GM12864 (cell line): ENCODE data around the gene TBL2.
"Not testable (repeated sequence)": the region's sequence is repeated elsewhere in the genome, so short reads cannot be mapped to it uniquely, and the experiment has no call there.

Source experiments
- DNase-seq: peaks from one replicate; pipeline ENCODE4 v3.0.0-alpha.2; 2011; ENCODE audit warnings: low read depth
- H3K4me3 ChIP-seq: 2 replicates; pipeline ENCODE4 v1.5.1; 2011; ENCODE audit warnings: mild to moderate bottlenecking, low read depth, low read length, control low read depth
- TF ChIP-seq, protein P1 (sequence below): IDR thresholded peaks from 2 replicates; pipeline ENCODE4 v1.5.1; 2011; ENCODE audit warnings: low read depth, mild to moderate bottlenecking, moderate library complexity, low read length, control low read depth, inconsistent platforms; ENCODE audit errors: missing control alignments

Gene TBL2

DNA sequence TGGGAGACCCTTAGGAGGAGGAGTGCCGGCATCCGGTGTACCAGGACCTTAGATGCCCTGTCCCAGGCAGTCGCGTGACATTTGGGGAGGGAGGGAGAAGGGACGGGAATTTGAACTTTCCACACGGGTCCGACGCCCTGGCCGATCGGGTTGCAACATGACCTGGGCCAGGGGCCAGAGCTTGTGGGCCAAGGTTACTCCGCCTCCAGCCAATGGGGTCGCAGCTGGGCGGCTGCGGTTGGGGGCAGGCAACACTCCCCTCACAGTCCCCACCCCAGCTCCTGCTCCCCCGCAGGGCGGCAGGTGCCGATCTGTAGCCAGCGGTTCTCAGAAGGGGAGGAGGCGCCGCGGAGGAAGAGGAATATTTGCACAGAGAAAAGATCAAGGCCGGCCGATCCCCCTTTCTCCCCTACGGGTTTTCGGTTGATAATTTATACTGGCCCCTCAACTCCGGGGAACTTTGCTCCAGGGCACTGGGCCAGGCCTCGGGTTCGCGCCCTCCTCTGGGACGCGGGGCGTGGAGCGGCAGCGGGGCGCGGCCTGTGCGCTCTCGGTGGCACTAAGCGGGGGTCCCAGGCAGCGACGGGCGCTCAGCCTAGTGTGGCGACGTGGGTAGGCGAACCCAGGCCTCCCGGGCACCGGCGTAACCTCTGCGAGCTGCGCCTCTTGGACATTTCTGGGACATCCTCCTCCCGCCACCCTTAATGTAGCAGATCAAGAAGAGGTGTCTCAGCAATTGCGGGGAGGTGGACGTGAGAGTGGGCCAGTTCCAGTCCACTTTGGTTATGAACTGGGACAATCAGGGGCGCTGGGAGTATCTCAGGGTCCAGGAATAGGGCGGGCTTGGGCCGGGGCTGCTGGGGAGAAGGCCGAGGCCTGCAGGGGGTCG is 44.8 kb upstream of the TBL2 start:
- TF ChIP-seq, protein P1, sequence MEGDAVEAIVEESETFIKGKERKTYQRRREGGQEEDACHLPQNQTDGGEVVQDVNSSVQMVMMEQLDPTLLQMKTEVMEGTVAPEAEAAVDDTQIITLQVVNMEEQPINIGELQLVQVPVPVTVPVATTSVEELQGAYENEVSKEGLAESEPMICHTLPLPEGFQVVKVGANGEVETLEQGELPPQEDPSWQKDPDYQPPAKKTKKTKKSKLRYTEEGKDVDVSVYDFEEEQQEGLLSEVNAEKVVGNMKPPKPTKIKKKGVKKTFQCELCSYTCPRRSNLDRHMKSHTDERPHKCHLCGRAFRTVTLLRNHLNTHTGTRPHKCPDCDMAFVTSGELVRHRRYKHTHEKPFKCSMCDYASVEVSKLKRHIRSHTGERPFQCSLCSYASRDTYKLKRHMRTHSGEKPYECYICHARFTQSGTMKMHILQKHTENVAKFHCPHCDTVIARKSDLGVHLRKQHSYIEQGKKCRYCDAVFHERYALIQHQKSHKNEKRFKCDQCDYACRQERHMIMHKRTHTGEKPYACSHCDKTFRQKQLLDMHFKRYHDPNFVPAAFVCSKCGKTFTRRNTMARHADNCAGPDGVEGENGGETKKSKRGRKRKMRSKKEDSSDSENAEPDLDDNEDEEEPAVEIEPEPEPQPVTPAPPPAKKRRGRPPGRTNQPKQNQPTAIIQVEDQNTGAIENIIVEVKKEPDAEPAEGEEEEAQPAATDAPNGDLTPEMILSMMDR, result no peak
- H3K4me3 ChIP-seq, result no peak overlapping the region
- no peak for DNase-seq

DNA sequence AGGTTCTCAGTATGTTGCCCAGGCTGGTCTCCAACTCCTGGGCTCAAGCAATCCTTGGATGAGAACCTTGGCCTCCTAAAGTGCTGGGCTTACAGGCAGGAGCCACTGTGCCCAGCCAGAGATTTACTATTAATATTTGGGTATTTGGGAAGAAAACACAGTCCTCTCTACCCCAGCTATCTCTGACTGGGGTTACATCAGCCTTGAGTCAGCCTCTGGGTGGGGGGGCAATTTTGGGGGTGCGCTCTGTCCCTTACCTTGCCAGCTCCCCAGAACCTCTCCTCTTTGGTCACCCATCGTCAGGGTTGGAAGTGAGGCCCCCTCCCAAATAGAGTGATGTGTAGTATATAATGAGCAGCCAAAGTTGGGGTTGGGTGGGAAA is 44.1 kb upstream of the TBL2 start:
- no peak for DNase-seq
- no peak overlapping the region for H3K4me3 ChIP-seq
- TF ChIP-seq, protein P1, result no peak

DNA sequence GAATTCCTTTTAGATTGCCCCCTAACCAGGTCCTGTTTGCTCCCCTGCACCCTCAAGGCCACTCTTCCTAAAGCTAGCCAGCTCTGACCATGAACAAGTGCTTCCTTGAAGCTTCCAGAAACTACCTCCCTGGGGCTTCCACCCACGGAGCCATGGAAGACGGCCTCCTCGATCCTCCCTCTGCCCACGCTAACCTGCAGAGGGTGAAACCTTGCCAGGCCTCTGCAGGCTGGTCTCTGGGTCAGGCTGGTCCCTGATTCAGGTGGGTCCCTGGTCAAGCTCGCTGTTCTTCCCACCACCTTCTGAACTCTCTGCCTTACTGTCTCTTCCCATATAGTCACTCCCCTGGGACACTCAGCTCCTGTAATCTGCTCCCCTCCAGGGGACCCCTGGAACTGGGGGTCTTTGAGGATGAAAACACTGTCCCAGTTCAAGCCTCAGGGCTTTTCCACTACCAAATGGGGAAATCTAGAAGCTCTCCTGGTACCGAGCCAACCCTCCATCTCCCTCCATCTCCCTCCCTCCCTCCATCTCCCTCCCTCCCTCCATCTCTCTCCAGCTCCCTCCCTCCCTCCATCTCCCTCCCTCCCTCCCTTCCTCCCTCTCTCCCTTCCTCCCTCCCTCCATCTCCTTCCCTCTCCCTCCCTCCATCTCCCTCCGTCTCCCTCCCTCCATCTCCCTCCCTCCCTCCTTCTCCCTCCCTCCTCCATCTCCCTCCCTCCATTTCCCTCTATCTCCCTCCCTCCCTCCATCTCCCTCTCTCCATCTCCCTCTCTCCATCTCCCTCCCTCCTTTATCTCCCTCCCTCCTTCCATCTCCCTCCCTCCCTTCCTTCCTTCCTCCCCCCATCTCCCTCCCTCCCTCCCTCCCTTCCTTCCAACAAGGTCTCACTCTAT is 43.0 kb upstream of the TBL2 start:
- DNase-seq, result no peak
- TF ChIP-seq, protein P1, result no peak

DNA sequence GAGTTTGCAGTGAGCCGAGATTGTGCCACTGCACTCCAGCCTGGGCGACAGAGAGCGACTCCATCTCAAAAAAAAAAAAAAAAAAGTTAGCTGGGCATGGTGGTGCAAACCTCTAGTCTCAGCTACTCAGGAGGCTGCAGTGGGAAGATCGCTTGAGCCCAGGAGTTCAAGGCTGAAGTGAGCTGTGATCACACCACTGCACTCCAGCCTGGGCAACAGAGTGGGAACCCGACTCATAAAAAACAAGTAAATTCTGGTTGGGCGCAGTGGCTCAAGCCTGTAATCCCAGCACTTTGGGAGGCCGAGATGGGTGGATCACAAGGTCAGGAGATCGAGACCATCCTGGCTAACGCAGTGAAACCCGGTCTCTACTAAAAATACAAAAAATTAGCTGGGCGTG is 41.0 kb upstream of the TBL2 start:
- not testable (repeated sequence) for H3K4me3 ChIP-seq, DNase-seq

More for the DNA sequence above, 43.0 kb upstream of the TBL2 start:
- no peak overlapping the region for H3K4me3 ChIP-seq

DNA sequence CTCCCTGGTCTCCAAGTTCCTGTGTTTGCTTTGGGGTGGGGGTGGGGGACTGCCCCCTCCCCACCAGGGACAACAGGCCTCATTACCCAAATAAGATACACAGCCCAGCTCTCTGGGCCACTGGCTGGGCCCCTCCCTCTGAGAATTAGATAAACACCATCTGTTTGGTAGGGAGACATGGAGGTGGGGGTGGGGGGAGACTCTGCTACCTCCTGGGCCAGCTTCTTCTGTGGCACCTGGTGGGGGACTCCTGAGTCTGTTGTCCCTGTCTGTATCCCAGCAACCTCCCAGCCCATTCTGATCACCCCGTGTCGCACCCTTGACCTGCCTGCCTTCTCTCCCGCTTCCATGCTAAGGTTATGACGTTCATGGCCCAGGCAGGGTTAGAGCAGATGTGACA is 40.2 kb upstream of the TBL2 start:
- TF ChIP-seq, protein P1, result no peak
- H3K4me3 ChIP-seq, result no peak overlapping the region
- DNase-seq, result no peak

DNA sequence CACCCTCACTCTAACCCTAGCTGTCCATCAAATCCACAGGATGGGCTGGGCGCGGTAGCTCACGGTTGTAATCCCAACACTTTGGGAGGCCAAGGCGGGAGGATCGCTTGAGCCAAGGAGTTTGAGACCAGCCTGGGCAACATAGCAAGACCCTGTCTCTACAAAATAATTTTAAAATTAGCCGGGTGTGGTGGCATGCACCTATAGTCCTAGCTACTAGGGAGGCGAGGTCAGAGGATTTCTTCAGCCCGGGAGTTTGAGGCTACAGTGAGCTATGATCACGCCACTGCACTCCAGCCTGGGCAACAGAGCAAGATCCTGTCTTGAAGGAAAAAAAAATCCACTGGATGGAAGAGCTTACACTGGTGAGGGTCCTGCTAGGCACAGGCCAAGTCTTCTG is 39.1 kb upstream of the TBL2 start:
- not testable (repeated sequence) for DNase-seq, H3K4me3 ChIP-seq

DNA sequence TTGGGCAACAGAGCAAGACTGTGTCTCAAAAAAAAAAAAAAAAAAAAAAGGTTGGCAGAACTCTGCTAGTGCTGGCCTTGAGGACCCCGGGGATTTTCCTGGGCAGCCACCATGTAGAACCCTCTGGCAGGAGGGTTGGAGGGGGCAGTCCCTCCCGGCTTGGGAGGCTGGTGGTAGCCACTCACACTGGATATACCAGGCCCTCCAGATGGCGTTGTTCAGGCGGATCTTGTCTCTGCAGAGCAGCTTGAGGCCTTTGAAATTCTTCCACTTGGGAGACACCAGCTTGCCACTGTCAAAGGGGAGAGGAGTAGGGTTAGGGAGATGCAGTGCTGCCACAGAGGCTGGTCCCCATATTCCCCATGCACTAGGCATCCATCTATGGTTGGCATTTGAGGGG is 37.5 kb upstream of the TBL2 start:
- DNase-seq, result no peak
- no peak overlapping the region for H3K4me3 ChIP-seq
- TF ChIP-seq, protein P1, result no peak

DNA sequence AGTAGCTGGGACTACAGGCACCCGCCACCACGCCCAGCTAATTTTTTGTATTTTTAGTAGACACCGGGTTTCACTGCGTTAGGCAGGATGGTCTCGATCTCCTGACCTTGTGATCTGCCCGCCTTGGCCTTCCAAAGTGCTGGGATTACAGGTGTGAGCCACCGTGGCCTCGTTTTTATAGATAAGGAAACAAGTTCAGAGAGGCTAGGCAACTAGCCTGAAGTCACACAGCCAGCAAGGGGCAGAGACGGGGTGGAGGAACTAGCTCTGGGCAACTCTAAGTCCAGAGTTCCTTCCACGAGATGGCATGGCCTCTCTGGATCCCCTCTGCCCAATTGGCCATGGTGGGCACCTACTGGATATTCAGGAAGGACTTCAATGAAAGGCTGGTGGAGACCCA is 36.6 kb upstream of the TBL2 start:
- not testable (repeated sequence) for H3K4me3 ChIP-seq, DNase-seq
